Measurements from ENCODE around the gene TECR.

GRCh38 chr19:14553042-14553938 lies 23.9 kb downstream of the TECR start:
- TF ChIP-seq CTCF (IDR thresholded peaks at IDR 0.05) (no peak), POLR2AphosphoS5 (IDR thresholded peaks at IDR 0.05) (no peak)

Data from suprapubic skin (tissue), 3 donors.